ENCODE results near the gene GLI3.

DNA sequence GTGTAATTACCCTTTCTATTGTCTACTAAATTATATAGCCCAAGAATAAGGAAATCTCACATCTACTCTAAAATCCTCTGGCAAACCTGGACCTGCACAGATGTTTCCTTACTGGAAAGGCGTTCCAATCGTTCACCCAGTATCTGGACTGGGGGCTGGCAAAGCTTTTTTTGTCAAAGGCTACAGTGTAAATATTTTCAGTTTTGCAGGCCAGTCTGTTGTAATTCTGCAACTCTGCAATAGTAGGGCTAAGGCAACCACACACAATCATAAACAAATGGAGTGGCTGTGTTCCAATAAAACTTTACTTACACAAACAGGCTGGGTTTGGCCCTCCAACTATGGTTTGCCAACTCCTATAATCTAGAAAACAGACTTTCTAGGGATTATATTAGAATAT, 56.2 kb downstream of the GLI3 start:
- TF ChIP-seq, protein P1, sequence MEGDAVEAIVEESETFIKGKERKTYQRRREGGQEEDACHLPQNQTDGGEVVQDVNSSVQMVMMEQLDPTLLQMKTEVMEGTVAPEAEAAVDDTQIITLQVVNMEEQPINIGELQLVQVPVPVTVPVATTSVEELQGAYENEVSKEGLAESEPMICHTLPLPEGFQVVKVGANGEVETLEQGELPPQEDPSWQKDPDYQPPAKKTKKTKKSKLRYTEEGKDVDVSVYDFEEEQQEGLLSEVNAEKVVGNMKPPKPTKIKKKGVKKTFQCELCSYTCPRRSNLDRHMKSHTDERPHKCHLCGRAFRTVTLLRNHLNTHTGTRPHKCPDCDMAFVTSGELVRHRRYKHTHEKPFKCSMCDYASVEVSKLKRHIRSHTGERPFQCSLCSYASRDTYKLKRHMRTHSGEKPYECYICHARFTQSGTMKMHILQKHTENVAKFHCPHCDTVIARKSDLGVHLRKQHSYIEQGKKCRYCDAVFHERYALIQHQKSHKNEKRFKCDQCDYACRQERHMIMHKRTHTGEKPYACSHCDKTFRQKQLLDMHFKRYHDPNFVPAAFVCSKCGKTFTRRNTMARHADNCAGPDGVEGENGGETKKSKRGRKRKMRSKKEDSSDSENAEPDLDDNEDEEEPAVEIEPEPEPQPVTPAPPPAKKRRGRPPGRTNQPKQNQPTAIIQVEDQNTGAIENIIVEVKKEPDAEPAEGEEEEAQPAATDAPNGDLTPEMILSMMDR (IDR thresholded peaks at IDR 0.05; ENCODE audit: borderline replicate concordance, extremely low read depth, low read length, poor library complexity, severe bottlenecking) = no peak
- TF ChIP-seq EZH2 (IDR thresholded peaks at IDR 0.05; ENCODE audit: borderline replicate concordance, low read depth, low read length, severe bottlenecking) = no peak

Measured in DND-41 (cell line).